ENCODE measurements around the gene DES. TPM values are rescaled to one million over a fixed set of nuclear protein-coding genes. Genes with fewer than 3 reads are reported as not detected.

DES gene
- total RNA-seq, 1 experiment from 2014 or later, result 4.2 TPM

DNA sequence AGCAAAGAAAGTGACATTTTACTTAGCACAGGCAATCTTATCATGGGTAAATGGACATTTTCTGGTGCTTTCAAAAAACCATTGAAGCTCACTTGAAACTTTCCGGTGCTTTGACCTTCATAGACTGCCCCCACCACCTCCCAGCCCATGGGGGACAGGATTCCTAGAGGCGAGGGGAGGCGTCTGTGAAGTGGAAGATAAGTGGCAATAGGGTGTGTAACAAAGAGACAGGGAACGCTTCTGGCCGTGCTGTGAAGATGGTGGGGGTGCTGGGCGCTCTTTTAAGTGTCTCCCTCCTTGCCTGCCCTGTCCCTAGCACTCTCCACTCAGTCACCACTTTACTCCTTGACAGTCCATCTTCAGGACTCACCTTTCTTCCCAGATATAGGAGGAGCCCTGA is 57.1 kb downstream of the DES start:
- ATAC-seq (no peak), DNase-seq (ENCODE audit: low read depth, low spot score) (no peak)
- Histone ChIP-seq H3K4me3 (replicated peaks in 1 of 2; ENCODE audit: low read depth in 1 of 2, low read length in 2 of 2) (no peak overlapping the region), H2AFZ (ENCODE audit: low read depth, low read length, poor library complexity, severe bottlenecking) (no peak overlapping the region), H3K27ac (ENCODE audit: low read depth, low read length) (no peak overlapping the region), H3K4me1 (ENCODE audit: control insufficient read depth in 1 of 2, insufficient read depth in 2 of 2, low read length in 2 of 2) (peaks cover 3 to 15% of the 10 kb centered on the region in 2 experiments; a peak in 3 of 4 replicates), H3K4me2 (ENCODE audit: low read length) (no peak overlapping the region), H3K9ac (ENCODE audit: low read length) (no peak overlapping the region), H3K9me3 (ENCODE audit: control insufficient read depth in 1 of 2, insufficient read depth in 1 of 2, low read depth in 1 of 2, low read length in 2 of 2) (no peaks in the 10 kb centered on the region), H3K36me3 (ENCODE audit: control insufficient read depth in 1 of 2, insufficient read depth in 2 of 2, low read length in 2 of 2) (no peaks in the 10 kb centered on the region), H3K9me2 (ENCODE audit: insufficient read depth) (no peaks in the 10 kb centered on the region), H3K27me3 (ENCODE audit: insufficient read depth, low read length) (no peaks in the 10 kb centered on the region), H4K20me1 (ENCODE audit: insufficient read depth) (no peaks in the 10 kb centered on the region), H3K79me2 (ENCODE audit: insufficient read depth, low read length) (no peaks in the 10 kb centered on the region)
- ChIA-PET POLR2A (no interaction called here), RAD21 (ENCODE audit: low non-redundant PET in 1 of 2, low total read pairs in 2 of 2, uncharacterized antibody in 2 of 2, unreplicated experiment in 2 of 2) (no interaction called here), CTCF (interaction anchor here (0.6 to 4.3 kb wide), 5 partner anchors 8 to 55 kb away, joined by 3 to 25 read pairs (median 4); no protein-coding TSS in a partner anchor)
- TF ChIP-seq CBX3 (IDR thresholded peaks at IDR 0.05; ENCODE audit: low read depth), result no peak
- TF ChIP-seq FOSL1 (IDR thresholded peaks at IDR 0.05; ENCODE audit: low read depth), result no peak
- no peak for TF ChIP-seq ZBTB33 (IDR thresholded peaks at IDR 0.05; ENCODE audit: extremely low read depth, insufficient replicate concordance, low read length)
- no peak for TF ChIP-seq ATF3 (IDR thresholded peaks at IDR 0.05)
- TF ChIP-seq TCF7L2 (IDR thresholded peaks at IDR 0.05; ENCODE audit: borderline replicate concordance, extremely low read depth, insufficient read depth, insufficient read length), result no peak
- TF ChIP-seq, protein P1, sequence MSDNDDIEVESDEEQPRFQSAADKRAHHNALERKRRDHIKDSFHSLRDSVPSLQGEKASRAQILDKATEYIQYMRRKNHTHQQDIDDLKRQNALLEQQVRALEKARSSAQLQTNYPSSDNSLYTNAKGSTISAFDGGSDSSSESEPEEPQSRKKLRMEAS (IDR thresholded peaks at IDR 0.05), result no peak
- no peak for TF ChIP-seq EZH2phosphoT487 (IDR thresholded peaks at IDR 0.05; ENCODE audit: borderline replicate concordance)
- TF ChIP-seq YY1 (IDR thresholded peaks at IDR 0.05; ENCODE audit: extremely low read depth, insufficient replicate concordance, low read depth, low read length), result no peak
- no peak for TF ChIP-seq POLR2AphosphoS5 (IDR thresholded peaks at IDR 0.05; ENCODE audit: low read depth, low read length)
- no peak for TF ChIP-seq CEBPB (IDR thresholded peaks at IDR 0.05; ENCODE audit: low read depth)
- TF ChIP-seq CTCF (IDR thresholded peaks at IDR 0.05 in 2 of 3, conservative IDR thresholded peaks at IDR 0.05 in 1 of 3; ENCODE audit: borderline replicate concordance in 1 of 3, insufficient read depth in 1 of 3, low read depth in 2 of 3, low read length in 2 of 3), result no peak
- TF ChIP-seq SP1 (IDR thresholded peaks at IDR 0.05; ENCODE audit: low read depth), result no peak
- no peak for TF ChIP-seq RAD21 (IDR thresholded peaks at IDR 0.05; ENCODE audit: low read depth)
- TF ChIP-seq ELF1 (IDR thresholded peaks at IDR 0.05; ENCODE audit: borderline replicate concordance, low read depth), result no peak
- no peak for TF ChIP-seq ZFX (IDR thresholded peaks at IDR 0.05)
- no peak for TF ChIP-seq SIN3A (IDR thresholded peaks at IDR 0.05; ENCODE audit: low read depth)
- TF ChIP-seq POLR2A (IDR thresholded peaks at IDR 0.05; ENCODE audit: borderline replicate concordance, extremely low read depth, insufficient read depth, insufficient read length), result no peak
- no TSS peak for BruUV-seq (replicated peaks)
- intact Hi-C loops (cut with micrococcal nuclease), result no loop called here

Data from HCT116 (cell line).